TTC549 (cell line): ENCODE results near the gene SCRT2.
"Not testable (repeated sequence)": the region's sequence is repeated elsewhere in the genome, so short reads cannot be mapped to it uniquely, and the experiment has no call there.

Experiments
- FAIRE-seq: peaks from 2 replicates; lab custom pipeline; 2012; peaks lifted over from hg19 to GRCh38; lab: Jason Lieb, UNC

Gene SCRT2

GRCh38 chr20:651713-652614 is 23.6 kb downstream of the SCRT2 start:
- FAIRE-seq: no peak

GRCh38 chr20:650954-651353 is 24.6 kb downstream of the SCRT2 start:
- FAIRE-seq: no peak

- no peak for FAIRE-seq
Measured at GRCh38 chr20:650281-650680, 25.3 kb downstream of the SCRT2 start.

GRCh38 chr20:647479-648019 is 28.1 kb downstream of the SCRT2 start:
- FAIRE-seq: no peak

GRCh38 chr20:646868-647233 is 28.8 kb downstream of the SCRT2 start:
- FAIRE-seq: no peak

- no peak for FAIRE-seq
Measured at GRCh38 chr20:646107-646867, 29.3 kb downstream of the SCRT2 start.

GRCh38 chr20:645318-646106 is 30.1 kb downstream of the SCRT2 start:
- peak; percentile 28 for FAIRE-seq

- no peak for FAIRE-seq
Measured at GRCh38 chr20:644692-645317, 30.8 kb downstream of the SCRT2 start.

- FAIRE-seq: no peak
Measured at GRCh38 chr20:642398-643174, 33.0 kb downstream of the SCRT2 start.

- not testable (repeated sequence) for FAIRE-seq
Measured at GRCh38 chr20:642013-642397, 33.6 kb downstream of the SCRT2 start.

- no peak for FAIRE-seq
Measured at GRCh38 chr20:641516-641875, 34.1 kb downstream of the SCRT2 start.

GRCh38 chr20:640674-641515 is 34.7 kb downstream of the SCRT2 start:
- no peak for FAIRE-seq

GRCh38 chr20:638579-638978 is 37.0 kb downstream of the SCRT2 start:
- FAIRE-seq: no peak

- no peak for FAIRE-seq
Measured at GRCh38 chr20:637559-637958, 38.0 kb downstream of the SCRT2 start.

GRCh38 chr20:635893-636338 is 39.7 kb downstream of the SCRT2 start:
- no peak for FAIRE-seq

GRCh38 chr20:635028-635892 is 40.3 kb downstream of the SCRT2 start:
- no peak for FAIRE-seq

GRCh38 chr20:634148-634925 is 41.3 kb downstream of the SCRT2 start:
- FAIRE-seq: no peak

- FAIRE-seq: no peak
Measured at GRCh38 chr20:631101-631500, 44.5 kb downstream of the SCRT2 start.
